ENCODE measurements around the gene NHLRC4. TPM values are rescaled to one million over a fixed set of nuclear protein-coding genes. Genes with fewer than 3 reads are reported as not detected.

The NHLRC4 gene
- polyA plus RNA-seq, 3 donors = 0.29 to 0.57 (median 0.36) TPM

- Mint-ChIP-seq H3K36me3 (peaks cover 8 to 32% of the 10 kb centered on the region in 2 donors), H3K9me3 (peaks cover 0 to 24% (median 9%) of the 10 kb centered on the region in 7 donors), H3K27me3 (ENCODE audit: low read depth in 3 of 3) (no peaks in the 10 kb centered on the region), H3K27ac (peak overlapping the region in 1 of 7 donors; percentile 54), H3K4me1 (peaks cover 9% of the 10 kb centered on the region), H3K4me3 (no peak overlapping the region)
- Histone ChIP-seq H3K4me2 (replicated peaks; ENCODE audit: extremely low read depth, low read length, poor library complexity, severe bottlenecking) (no peak overlapping the region), H3K9ac (ENCODE audit: insufficient read depth, low read length, poor library complexity, severe bottlenecking) (no peak overlapping the region), H3K79me2 (ENCODE audit: insufficient read depth, low read length) (peaks cover 80% of the 10 kb centered on the region), H2AFZ (ENCODE audit: insufficient read depth, low read depth, low read length, poor library complexity, severe bottlenecking) (no peak overlapping the region), H3K4me3 (replicated peaks in 1 of 3; ENCODE audit: low read depth in 2 of 3, low read length in 3 of 3) (no peak overlapping the region), H3K9me3 (replicated peaks in 1 of 2; ENCODE audit: control insufficient read depth in 1 of 2, insufficient read depth in 1 of 2, low read length in 2 of 2) (peaks cover 0 to 9% of the 10 kb centered on the region in 2 donors), H3K4me1 (ENCODE audit: control insufficient read depth in 1 of 2, insufficient read depth in 2 of 2, low read length in 2 of 2) (no peaks in the 10 kb centered on the region), H3K27me3 (ENCODE audit: control insufficient read depth in 2 of 2, insufficient read depth in 2 of 2, low read length in 2 of 2) (no peaks in the 10 kb centered on the region), H3K27ac (ENCODE audit: low read depth in 1 of 2, low read length in 2 of 2) (no peak overlapping the region), H4K20me1 (ENCODE audit: insufficient read depth, low read length) (peaks cover 82% of the 10 kb centered on the region), H3K36me3 (replicated peaks in 1 of 2; ENCODE audit: control insufficient read depth in 1 of 2, insufficient read depth in 2 of 2, low read length in 2 of 2) (no peaks in the 10 kb centered on the region)
- DNase-seq = no peak
- TF ChIP-seq CTCF (IDR thresholded peaks at IDR 0.05) = no peak
- WGBS (ENCODE audit: insufficient coverage) = 100% methylated on average over 2 of the region's 10 CpGs
- intact Hi-C loops (cut with micrococcal nuclease) = no loop called here
Observed at GRCh38 chr16:608019-608418, 41.2 kb downstream of the NHLRC4 start.

GRCh38 chr16:609316-609715, 42.5 kb downstream of the NHLRC4 start:
- Histone ChIP-seq H3K4me1 (ENCODE audit: control insufficient read depth in 1 of 2, insufficient read depth in 2 of 2, low read length in 2 of 2) (no peaks in the 10 kb centered on the region), H3K27ac (ENCODE audit: low read depth in 1 of 2, low read length in 2 of 2) (no peak overlapping the region), H3K36me3 (replicated peaks in 1 of 2; ENCODE audit: control insufficient read depth in 1 of 2, insufficient read depth in 2 of 2, low read length in 2 of 2) (peaks cover 7 to 10% of the 10 kb centered on the region in 2 donors), H3K27me3 (ENCODE audit: control insufficient read depth in 2 of 2, insufficient read depth in 2 of 2, low read length in 2 of 2) (no peaks in the 10 kb centered on the region), H3K9me3 (replicated peaks in 1 of 2; ENCODE audit: control insufficient read depth in 1 of 2, insufficient read depth in 1 of 2, low read length in 2 of 2) (peaks cover 0 to 9% of the 10 kb centered on the region in 2 donors), H3K79me2 (ENCODE audit: insufficient read depth, low read length) (peaks cover 78% of the 10 kb centered on the region), H4K20me1 (ENCODE audit: insufficient read depth, low read length) (peaks cover 81% of the 10 kb centered on the region), H3K4me3 (replicated peaks in 1 of 3; ENCODE audit: low read depth in 2 of 3, low read length in 3 of 3) (no peak overlapping the region), H3K9ac (ENCODE audit: insufficient read depth, low read length, poor library complexity, severe bottlenecking) (no peak overlapping the region), H3K4me2 (replicated peaks; ENCODE audit: extremely low read depth, low read length, poor library complexity, severe bottlenecking) (no peak overlapping the region), H2AFZ (ENCODE audit: insufficient read depth, low read depth, low read length, poor library complexity, severe bottlenecking) (no peak overlapping the region)
- no peak for DNase-seq
- 96% methylated on average over 8 of the region's 13 CpGs for WGBS (ENCODE audit: insufficient coverage)
- TF ChIP-seq CTCF (IDR thresholded peaks at IDR 0.05) = no peak
- H3K4me1 Mint-ChIP-seq = peaks cover 6% of the 10 kb centered on the region
- intact Hi-C loops (cut with micrococcal nuclease) = no loop called here
- peaks cover 0 to 24% (median 9%) of the 10 kb centered on the region in 7 donors for H3K9me3 Mint-ChIP-seq
- H3K4me3 Mint-ChIP-seq = no peak overlapping the region
- peaks cover 0 to 2% (median 0%) of the 10 kb centered on the region in 3 donors for H3K27me3 Mint-ChIP-seq (ENCODE audit: low read depth in 3 of 3)
- H3K36me3 Mint-ChIP-seq = peaks cover 16 to 33% of the 10 kb centered on the region in 2 donors
- H3K27ac Mint-ChIP-seq = peak overlapping the region in 1 of 7 donors; percentile 63

Measured in CD14-positive monocyte (primary cell).